Measurements from ENCODE around the gene PRDM16. TPM values are rescaled to one million over a fixed set of nuclear protein-coding genes. Genes with fewer than 3 reads are reported as not detected.

The PRDM16 gene
- total and polyA plus RNA-seq, 2 of the 13 experiments (the other 11 are each of a cell fraction or from before 2014, with no cell fraction given) = 0.15 to 0.81 TPM

GRCh38 chr1:3320246-3321152 lies 251.5 kb downstream of the PRDM16 start (continued):
- peak; percentile 89; the same call in 1 of the 2 replicates for TF ChIP-seq KAT7 (CRISPR knock-in tag; IDR thresholded peaks at IDR 0.05; ENCODE audit: borderline replicate concordance)
- peak; percentile 95 for TF ChIP-seq ZNF879 (CRISPR knock-in tag; IDR thresholded peaks at IDR 0.05)
- TF ChIP-seq ZNF670 (CRISPR knock-in tag; IDR thresholded peaks at IDR 0.05; ENCODE audit: borderline replicate concordance) = peak; percentile 81; the same call in 1 of the 2 replicates
- TF ChIP-seq FOXO4 (CRISPR knock-in tag; conservative IDR thresholded peaks at IDR 0.05) = no peak
- TF ChIP-seq ZSCAN25 (CRISPR knock-in tag; IDR thresholded peaks at IDR 0.05) = peak; percentile 93
- no peak for TF ChIP-seq ZBTB49 (CRISPR knock-in tag; IDR thresholded peaks at IDR 0.05; ENCODE audit: borderline replicate concordance)
- TF ChIP-seq, protein P1, sequence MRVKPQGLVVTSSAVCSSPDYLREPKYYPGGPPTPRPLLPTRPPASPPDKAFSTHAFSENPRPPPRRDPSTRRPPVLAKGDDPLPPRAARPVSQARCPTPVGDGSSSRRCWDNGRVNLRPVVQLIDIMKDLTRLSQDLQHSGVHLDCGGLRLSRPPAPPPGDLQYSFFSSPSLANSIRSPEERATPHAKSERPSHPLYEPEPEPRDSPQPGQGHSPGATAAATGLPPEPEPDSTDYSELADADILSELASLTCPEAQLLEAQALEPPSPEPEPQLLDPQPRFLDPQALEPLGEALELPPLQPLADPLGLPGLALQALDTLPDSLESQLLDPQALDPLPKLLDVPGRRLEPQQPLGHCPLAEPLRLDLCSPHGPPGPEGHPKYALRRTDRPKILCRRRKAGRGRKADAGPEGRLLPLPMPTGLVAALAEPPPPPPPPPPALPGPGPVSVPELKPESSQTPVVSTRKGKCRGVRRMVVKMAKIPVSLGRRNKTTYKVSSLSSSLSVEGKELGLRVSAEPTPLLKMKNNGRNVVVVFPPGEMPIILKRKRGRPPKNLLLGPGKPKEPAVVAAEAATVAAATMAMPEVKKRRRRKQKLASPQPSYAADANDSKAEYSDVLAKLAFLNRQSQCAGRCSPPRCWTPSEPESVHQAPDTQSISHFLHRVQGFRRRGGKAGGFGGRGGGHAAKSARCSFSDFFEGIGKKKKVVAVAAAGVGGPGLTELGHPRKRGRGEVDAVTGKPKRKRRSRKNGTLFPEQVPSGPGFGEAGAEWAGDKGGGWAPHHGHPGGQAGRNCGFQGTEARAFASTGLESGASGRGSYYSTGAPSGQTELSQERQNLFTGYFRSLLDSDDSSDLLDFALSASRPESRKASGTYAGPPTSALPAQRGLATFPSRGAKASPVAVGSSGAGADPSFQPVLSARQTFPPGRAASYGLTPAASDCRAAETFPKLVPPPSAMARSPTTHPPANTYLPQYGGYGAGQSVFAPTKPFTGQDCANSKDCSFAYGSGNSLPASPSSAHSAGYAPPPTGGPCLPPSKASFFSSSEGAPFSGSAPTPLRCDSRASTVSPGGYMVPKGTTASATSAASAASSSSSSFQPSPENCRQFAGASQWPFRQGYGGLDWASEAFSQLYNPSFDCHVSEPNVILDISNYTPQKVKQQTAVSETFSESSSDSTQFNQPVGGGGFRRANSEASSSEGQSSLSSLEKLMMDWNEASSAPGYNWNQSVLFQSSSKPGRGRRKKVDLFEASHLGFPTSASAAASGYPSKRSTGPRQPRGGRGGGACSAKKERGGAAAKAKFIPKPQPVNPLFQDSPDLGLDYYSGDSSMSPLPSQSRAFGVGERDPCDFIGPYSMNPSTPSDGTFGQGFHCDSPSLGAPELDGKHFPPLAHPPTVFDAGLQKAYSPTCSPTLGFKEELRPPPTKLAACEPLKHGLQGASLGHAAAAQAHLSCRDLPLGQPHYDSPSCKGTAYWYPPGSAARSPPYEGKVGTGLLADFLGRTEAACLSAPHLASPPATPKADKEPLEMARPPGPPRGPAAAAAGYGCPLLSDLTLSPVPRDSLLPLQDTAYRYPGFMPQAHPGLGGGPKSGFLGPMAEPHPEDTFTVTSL (CRISPR knock-in tag; IDR thresholded peaks at IDR 0.05; ENCODE audit: borderline replicate concordance) = peak; percentile 88; the same call in 1 of the 2 replicates
- peak; percentile 52 for TF ChIP-seq YY1 (IDR thresholded peaks at IDR 0.05; ENCODE audit: insufficient read depth, insufficient replicate concordance, low read depth, low read length)
- TF ChIP-seq HNRNPK (IDR thresholded peaks at IDR 0.05; ENCODE audit: low read depth, low read length, poor library complexity, severe bottlenecking) = no peak
- no peak for TF ChIP-seq GABPA (IDR thresholded peaks at IDR 0.05; ENCODE audit: low read depth, low read length)
- peak; percentile 66 for TF ChIP-seq GABPA (CRISPR knock-in tag; IDR thresholded peaks at IDR 0.05; ENCODE audit: low read depth)
- TF ChIP-seq, protein P2, sequence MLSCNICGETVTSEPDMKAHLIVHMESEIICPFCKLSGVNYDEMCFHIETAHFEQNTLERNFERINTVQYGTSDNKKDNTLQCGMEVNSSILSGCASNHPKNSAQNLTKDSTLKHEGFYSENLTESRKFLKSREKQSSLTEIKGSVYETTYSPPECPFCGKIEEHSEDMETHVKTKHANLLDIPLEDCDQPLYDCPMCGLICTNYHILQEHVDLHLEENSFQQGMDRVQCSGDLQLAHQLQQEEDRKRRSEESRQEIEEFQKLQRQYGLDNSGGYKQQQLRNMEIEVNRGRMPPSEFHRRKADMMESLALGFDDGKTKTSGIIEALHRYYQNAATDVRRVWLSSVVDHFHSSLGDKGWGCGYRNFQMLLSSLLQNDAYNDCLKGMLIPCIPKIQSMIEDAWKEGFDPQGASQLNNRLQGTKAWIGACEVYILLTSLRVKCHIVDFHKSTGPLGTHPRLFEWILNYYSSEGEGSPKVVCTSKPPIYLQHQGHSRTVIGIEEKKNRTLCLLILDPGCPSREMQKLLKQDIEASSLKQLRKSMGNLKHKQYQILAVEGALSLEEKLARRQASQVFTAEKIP (CRISPR knock-in tag; IDR thresholded peaks at IDR 0.05; ENCODE audit: borderline replicate concordance) = no peak
- 0 out of 2 replicates have a peak, but pooled peaks have one; percentile 12 for TF ChIP-seq ZKSCAN1 (IDR thresholded peaks at IDR 0.05; ENCODE audit: low read length)
- peak; percentile 90 for TF ChIP-seq CBFB (CRISPR knock-in tag; IDR thresholded peaks at IDR 0.05)
- peak; percentile 85 for TF ChIP-seq KLF11 (CRISPR knock-in tag; IDR thresholded peaks at IDR 0.05)
